ENCODE data around the gene SDF4. TPM values are rescaled to one million over a fixed set of nuclear protein-coding genes. Genes with fewer than 3 reads are reported as not detected.

SDF4 gene
- total and polyA plus RNA-seq, 2 of the 13 experiments (the other 11 are each of a cell fraction or from before 2014, with no cell fraction given) = 80.8 to 107 TPM

GRCh38 chr1:1167841-1168450 lies 63.9 kb downstream of the SDF4 start (continued):
- no peak for TF ChIP-seq TFAP4 (IDR thresholded peaks at IDR 0.05; ENCODE audit: borderline replicate concordance, low read depth)
- no peak for TF ChIP-seq HNF4G (IDR thresholded peaks at IDR 0.05; ENCODE audit: borderline replicate concordance, low read depth, low read length)
- no peak for TF ChIP-seq HNF4G (CRISPR knock-in tag; IDR thresholded peaks at IDR 0.05; ENCODE audit: borderline replicate concordance, low read depth)
- TF ChIP-seq THAP9 (CRISPR knock-in tag; IDR thresholded peaks at IDR 0.05; ENCODE audit: borderline replicate concordance) = 0 out of 2 replicates have a peak, but pooled peaks have one; percentile 12
- no peak for TF ChIP-seq TAF15 (IDR thresholded peaks at IDR 0.05; ENCODE audit: low read depth, low read length, poor library complexity, severe bottlenecking)
- TF ChIP-seq ZNF362 (CRISPR knock-in tag; IDR thresholded peaks at IDR 0.05; ENCODE audit: borderline replicate concordance) = no peak
- no peak for TF ChIP-seq TP53 (CRISPR knock-in tag; conservative IDR thresholded peaks at IDR 0.05)
- no peak for TF ChIP-seq BATF2 (CRISPR knock-in tag; IDR thresholded peaks at IDR 0.05)
- TF ChIP-seq ZFY (CRISPR knock-in tag; IDR thresholded peaks at IDR 0.05) = no peak
- TF ChIP-seq ZNF431 (CRISPR knock-in tag; IDR thresholded peaks at IDR 0.05; ENCODE audit: borderline replicate concordance, low read depth) = no peak
- TF ChIP-seq MTA3 (CRISPR knock-in tag; IDR thresholded peaks at IDR 0.05) = no peak
- TF ChIP-seq NR2F2 (IDR thresholded peaks at IDR 0.05; ENCODE audit: borderline replicate concordance, low read depth) = no peak
- TF ChIP-seq PRMT3 (CRISPR knock-in tag; IDR thresholded peaks at IDR 0.05; ENCODE audit: borderline replicate concordance, low read depth) = no peak
- TF ChIP-seq ZNF609 (CRISPR knock-in tag; IDR thresholded peaks at IDR 0.05; ENCODE audit: borderline replicate concordance) = no peak
- TF ChIP-seq ZFP36L1 (CRISPR knock-in tag; IDR thresholded peaks at IDR 0.05) = no peak
- no peak for TF ChIP-seq HMG20B (CRISPR knock-in tag; conservative IDR thresholded peaks at IDR 0.05)
